Measurements from ENCODE around the gene COG3.

DNA sequence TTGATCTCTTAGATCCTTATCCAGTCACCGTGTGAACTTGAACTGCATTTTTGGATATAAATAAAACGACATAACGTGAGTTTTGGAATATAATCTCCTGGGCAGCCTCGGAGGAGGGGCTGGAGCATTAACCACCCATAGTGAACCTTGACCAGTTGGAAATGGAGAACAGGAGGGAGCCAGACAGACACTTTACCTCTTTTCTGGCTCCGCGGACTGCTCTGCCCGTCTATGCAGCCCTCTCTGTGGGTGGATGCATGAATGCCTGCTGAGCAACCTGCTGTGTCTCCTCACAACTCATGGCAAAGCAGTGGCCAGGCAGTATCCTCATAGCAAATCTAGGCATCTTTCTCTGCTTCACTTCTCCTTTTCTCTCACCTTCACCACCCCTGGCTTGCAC lies 10.5 kb upstream of the COG3 start:
- TF ChIP-seq, protein P1, sequence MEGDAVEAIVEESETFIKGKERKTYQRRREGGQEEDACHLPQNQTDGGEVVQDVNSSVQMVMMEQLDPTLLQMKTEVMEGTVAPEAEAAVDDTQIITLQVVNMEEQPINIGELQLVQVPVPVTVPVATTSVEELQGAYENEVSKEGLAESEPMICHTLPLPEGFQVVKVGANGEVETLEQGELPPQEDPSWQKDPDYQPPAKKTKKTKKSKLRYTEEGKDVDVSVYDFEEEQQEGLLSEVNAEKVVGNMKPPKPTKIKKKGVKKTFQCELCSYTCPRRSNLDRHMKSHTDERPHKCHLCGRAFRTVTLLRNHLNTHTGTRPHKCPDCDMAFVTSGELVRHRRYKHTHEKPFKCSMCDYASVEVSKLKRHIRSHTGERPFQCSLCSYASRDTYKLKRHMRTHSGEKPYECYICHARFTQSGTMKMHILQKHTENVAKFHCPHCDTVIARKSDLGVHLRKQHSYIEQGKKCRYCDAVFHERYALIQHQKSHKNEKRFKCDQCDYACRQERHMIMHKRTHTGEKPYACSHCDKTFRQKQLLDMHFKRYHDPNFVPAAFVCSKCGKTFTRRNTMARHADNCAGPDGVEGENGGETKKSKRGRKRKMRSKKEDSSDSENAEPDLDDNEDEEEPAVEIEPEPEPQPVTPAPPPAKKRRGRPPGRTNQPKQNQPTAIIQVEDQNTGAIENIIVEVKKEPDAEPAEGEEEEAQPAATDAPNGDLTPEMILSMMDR (IDR thresholded peaks at IDR 0.05): no peak
- no peak for TF ChIP-seq POLR2A (IDR thresholded peaks at IDR 0.05)
